Skeletal muscle satellite cell (primary cell): ENCODE data around the gene SERTAD2.

Experiments
- H3K27me3 ChIP-seq: 2 replicates; pipeline ENCODE4 v1.7.0; 2013; ENCODE audit warnings: low read length; ENCODE audit not compliant: control insufficient read depth, insufficient read depth
- H3K36me3 ChIP-seq: 2 replicates; pipeline ENCODE4 v1.7.0; 2013; ENCODE audit warnings: mild to moderate bottlenecking, control low read depth, low read length; ENCODE audit not compliant: insufficient read depth
- H3K4me1 ChIP-seq: 2 replicates; pipeline ENCODE4 v1.7.0; 2013; ENCODE audit warnings: low read length; ENCODE audit not compliant: control insufficient read depth, insufficient read depth
- H3K4me2 ChIP-seq: 2 replicates; pipeline ENCODE4 v1.7.0; 2013; ENCODE audit warnings: mild to moderate bottlenecking, low read length
- H3K4me3 ChIP-seq: 2 replicates; pipeline ENCODE4 v1.7.0; 2013; ENCODE audit warnings: low read length
- H3K9ac ChIP-seq: 2 replicates; pipeline ENCODE4 v1.7.0; 2013; ENCODE audit warnings: mild to moderate bottlenecking, low read depth, low read length, moderate library complexity
- H3K9me3 ChIP-seq: replicated peaks from 2 replicates; pipeline ENCODE4 v1.7.0; 2013; ENCODE audit warnings: mild to moderate bottlenecking, control low read depth, low read length

Gene SERTAD2

DNA sequence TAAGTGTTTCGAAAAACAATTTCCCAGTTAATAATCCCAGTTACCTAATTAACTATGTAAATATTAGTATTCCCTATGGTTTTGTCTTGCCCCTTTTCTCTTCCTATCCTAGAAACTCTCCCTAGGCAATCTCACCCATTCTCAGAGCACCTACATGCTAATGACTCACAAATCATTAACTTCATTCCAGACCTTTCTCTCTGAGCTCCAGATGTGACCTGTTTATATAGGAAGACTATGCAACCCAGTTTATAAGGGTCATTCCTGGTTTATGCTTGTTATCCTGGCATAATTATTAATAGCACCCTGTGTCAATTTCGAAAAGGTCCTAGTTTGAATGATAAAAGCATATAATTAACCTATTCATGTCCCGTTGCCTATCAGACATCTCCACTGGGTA lies 14.8 kb upstream of the SERTAD2 start:
- no peak overlapping the region for H3K4me3 ChIP-seq
- H3K27me3 ChIP-seq, result no peaks in the 10 kb centered on the region
- no peak overlapping the region for H3K9ac ChIP-seq
- no peak overlapping the region for H3K4me2 ChIP-seq
- no peaks in the 10 kb centered on the region for H3K9me3 ChIP-seq
- no peaks in the 10 kb centered on the region for H3K4me1 ChIP-seq
- H3K36me3 ChIP-seq, result no peaks in the 10 kb centered on the region

DNA sequence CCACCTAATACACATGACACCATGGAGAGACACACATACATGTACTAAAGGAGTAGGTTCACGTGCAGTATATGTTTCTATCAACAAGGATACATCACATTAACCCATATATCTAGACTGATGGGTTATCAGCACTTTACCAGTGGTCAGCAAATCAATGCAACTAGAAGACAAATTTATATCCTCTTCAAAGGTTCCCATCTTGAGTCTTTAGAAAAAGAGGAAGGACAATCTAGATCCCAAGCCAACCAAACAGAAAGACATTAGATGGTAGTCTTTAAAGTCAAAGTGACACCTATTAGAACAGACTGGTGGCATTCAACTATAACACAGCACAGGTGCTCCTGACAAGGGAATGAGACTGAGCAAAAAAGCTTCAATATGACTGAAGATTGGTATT lies 13.8 kb upstream of the SERTAD2 start:
- Histone ChIP-seq H3K4me3 (no peak overlapping the region), H3K4me1 (no peaks in the 10 kb centered on the region), H3K9ac (no peak overlapping the region)

DNA sequence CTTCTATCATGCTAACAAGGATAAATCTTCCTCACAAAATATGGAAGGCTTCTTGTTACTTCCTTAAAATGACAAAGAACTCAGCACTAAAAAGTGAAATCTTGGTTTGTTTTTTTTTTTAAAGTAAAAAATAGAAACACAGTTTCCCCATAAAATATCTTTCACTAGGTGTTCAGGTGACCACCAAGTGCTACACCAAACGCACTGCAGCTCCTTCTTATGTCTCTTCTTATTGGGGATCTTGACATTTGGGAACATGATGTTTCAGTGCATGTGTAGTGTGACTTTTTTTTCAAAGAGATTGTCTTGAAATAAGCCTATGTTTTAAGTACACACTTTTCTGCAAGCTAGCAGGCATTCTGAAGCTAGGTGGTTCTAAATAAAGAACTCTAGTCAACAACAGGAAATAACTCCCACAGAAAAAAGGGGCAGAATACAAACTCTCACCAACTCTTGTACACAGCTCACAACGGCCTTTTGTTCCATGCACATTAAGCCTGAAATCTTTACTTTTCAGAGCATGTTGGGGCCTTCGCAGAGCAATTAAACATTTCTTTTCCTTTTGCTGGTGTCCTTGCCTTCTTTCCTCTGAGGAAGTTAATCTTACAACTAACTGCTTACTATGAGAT lies 13.2 kb upstream of the SERTAD2 start:
- no peak overlapping the region for H3K4me3 ChIP-seq
- H3K4me2 ChIP-seq, result no peak overlapping the region
- H3K4me1 ChIP-seq, result peaks cover 6% of the 10 kb centered on the region
- H3K9me3 ChIP-seq, result no peaks in the 10 kb centered on the region
- H3K27me3 ChIP-seq, result no peaks in the 10 kb centered on the region
- H3K9ac ChIP-seq, result no peak overlapping the region
- no peaks in the 10 kb centered on the region for H3K36me3 ChIP-seq

More for the DNA sequence above, 13.8 kb upstream of the SERTAD2 start:
- Histone ChIP-seq H3K27me3 (no peaks in the 10 kb centered on the region), H3K9me3 (no peaks in the 10 kb centered on the region), H3K36me3 (no peaks in the 10 kb centered on the region), H3K4me2 (no peak overlapping the region)

DNA sequence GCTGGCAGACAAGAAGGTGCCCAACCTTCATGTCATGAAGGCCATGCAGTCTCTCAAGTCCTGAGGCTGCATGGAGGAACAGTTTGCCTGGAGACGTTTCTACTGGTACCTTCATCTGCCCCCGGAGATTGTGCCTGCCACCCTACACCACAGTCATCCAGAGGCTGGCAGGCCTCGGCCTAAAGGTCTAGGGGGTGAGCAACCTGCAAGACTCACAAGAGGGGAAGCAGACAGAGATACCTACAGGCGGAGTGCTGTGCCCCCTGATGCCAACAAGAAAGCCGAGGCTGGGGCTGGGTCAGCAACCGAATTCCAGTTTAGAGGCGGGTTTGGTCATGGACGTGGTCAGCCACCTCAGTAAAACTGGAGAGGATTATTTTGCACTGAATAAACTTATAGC lies 12.0 kb upstream of the SERTAD2 start:
- no peak overlapping the region for H3K9ac ChIP-seq
- H3K36me3 ChIP-seq, result no peaks in the 10 kb centered on the region
- peaks cover 15% of the 10 kb centered on the region for H3K4me1 ChIP-seq
- no peak overlapping the region for H3K4me2 ChIP-seq
- no peaks in the 10 kb centered on the region for H3K9me3 ChIP-seq
- H3K27me3 ChIP-seq, result no peaks in the 10 kb centered on the region
- no peak overlapping the region for H3K4me3 ChIP-seq

DNA sequence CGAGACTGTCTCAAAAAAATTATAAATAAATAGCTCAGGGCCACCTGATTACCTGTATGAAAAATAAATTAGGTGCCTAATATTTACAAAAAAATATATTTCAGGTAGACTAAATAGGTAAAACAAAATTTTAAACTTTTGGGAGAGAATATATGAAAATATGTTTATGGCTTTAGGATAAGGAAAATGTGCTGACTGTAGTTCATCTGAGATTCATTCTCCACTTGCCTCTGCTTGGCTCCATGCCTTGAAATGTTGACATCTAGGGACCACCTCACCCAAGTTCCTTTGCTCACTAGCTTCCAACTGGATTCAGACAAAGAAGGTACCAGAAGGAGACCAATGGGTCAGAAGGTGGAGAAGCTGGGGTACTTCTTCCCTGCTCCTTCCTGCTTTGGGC lies 9.7 kb upstream of the SERTAD2 start:
- no peaks in the 10 kb centered on the region for H3K9me3 ChIP-seq
- H3K27me3 ChIP-seq, result no peaks in the 10 kb centered on the region
- no peak overlapping the region for H3K4me3 ChIP-seq
- no peak overlapping the region for H3K9ac ChIP-seq
- H3K36me3 ChIP-seq, result no peaks in the 10 kb centered on the region
- no peak overlapping the region for H3K4me2 ChIP-seq
- peaks cover 17% of the 10 kb centered on the region for H3K4me1 ChIP-seq

DNA sequence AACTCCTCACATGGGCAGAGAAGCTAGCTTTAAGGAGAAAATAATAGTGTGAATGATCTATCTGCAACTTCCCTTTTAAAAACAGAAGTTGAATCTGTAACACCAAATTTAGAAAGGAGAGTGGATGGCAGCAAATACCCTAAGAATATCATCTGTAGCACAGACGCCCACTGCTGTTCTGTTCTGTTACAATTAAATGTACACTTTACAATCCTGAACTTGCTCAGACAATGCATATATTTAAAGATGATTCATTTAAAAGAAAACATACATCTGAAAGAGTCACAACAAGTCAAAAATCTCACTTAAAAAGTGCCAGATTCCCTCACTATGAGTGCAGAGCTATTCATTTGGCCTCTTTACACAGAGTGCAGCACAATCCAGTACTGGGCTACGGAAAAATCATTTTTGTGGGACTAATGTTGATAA lies 8.0 kb upstream of the SERTAD2 start:
- no peaks in the 10 kb centered on the region for H3K9me3 ChIP-seq
- no peak overlapping the region for H3K4me3 ChIP-seq
- H3K4me2 ChIP-seq, result no peak overlapping the region
- H3K27me3 ChIP-seq, result no peaks in the 10 kb centered on the region
- no peaks in the 10 kb centered on the region for H3K36me3 ChIP-seq
- H3K9ac ChIP-seq, result peak overlapping the region; percentile 18
- peaks cover 17% of the 10 kb centered on the region for H3K4me1 ChIP-seq

DNA sequence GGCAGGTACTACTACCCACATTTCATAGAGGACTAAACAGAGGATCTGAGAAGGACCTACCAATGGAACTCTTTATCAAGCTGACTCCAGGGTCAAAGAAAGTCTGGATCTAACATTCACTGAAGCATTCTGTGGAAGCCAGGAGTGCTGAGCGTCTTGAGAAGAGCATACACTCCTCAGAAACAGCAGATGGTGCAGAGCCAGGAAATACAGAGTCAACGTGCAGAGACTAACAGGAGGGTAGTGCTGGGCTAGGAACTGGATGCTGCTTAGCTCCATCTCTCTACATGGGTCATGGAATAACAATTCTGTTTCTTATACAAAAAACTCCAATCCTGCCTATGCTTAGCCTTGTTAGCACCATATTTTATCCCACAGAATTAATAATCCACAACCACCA lies 5.5 kb upstream of the SERTAD2 start:
- Histone ChIP-seq H3K9ac (no peak overlapping the region), H3K36me3 (no peaks in the 10 kb centered on the region), H3K27me3 (no peaks in the 10 kb centered on the region), H3K4me3 (no peak overlapping the region), H3K4me1 (peaks cover 33% of the 10 kb centered on the region), H3K9me3 (no peaks in the 10 kb centered on the region), H3K4me2 (no peak overlapping the region)

DNA sequence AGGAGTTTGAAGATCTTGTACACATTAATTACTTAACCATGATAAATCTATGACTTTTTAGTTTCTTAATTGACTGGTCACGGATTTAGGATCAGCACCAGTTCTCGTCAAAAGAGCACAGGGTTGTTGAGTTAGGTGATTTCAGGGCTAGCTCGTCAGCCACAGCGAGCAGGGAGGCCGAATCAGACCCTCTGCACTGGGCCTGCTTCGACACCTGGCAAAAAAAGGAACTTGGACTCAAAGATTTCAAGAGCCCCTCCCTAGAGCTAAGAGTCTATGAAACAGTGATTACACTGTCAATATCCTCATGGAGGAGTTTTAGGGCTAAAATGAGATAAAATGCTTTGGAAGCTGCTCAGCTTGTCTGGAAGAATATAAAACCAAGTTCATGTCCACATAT lies 4.6 kb upstream of the SERTAD2 start:
- no peaks in the 10 kb centered on the region for H3K27me3 ChIP-seq
- no peak overlapping the region for H3K9ac ChIP-seq
- H3K9me3 ChIP-seq, result no peaks in the 10 kb centered on the region
- H3K4me1 ChIP-seq, result peaks cover 33% of the 10 kb centered on the region
- H3K4me3 ChIP-seq, result no peak overlapping the region
- H3K4me2 ChIP-seq, result no peak overlapping the region
- no peaks in the 10 kb centered on the region for H3K36me3 ChIP-seq

DNA sequence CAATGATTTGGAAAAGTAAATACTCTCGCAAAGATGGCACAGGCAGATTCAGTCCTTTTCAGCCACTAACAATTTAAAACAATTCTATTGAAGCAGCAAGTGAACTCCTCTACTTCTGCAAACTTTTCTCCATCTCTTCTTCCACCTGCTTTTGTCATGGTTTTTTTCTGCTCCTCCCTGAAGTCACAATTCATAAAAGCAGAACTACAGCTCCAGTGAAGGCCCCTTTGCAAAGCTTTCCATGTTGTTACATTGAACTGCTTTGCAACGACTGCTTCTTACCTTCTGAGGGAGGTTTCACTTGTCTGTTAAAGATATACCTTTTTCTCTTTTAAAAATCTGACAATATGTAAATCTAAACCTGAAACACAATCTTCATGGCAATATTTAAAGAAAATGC lies 3.7 kb upstream of the SERTAD2 start:
- Histone ChIP-seq H3K4me1 (peaks cover 32% of the 10 kb centered on the region), H3K4me3 (no peak overlapping the region)

DNA sequence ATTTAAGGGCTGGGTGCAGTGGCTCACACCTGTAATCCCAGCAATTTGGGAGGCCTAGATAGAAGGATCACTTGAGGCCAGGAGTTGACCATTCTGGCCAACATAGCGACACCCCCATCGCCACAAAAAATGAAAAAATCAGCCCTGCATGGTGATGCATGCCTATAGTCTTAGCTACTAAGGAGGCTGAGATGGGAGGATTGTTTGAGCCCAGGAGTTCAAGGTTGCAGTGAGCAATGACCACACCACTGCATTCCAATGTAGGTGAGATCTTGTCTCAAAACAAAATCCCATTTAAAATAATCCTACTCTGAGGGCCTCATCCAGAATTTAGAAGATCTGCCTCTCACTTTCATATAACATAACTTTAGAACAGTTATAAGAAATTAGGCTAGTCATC lies 2.7 kb upstream of the SERTAD2 start:
- H3K27me3 ChIP-seq, result no peaks in the 10 kb centered on the region
- no peaks in the 10 kb centered on the region for H3K9me3 ChIP-seq
- no peak overlapping the region for H3K4me2 ChIP-seq
- peaks cover 26% of the 10 kb centered on the region for H3K4me1 ChIP-seq
- H3K36me3 ChIP-seq, result no peaks in the 10 kb centered on the region
- H3K9ac ChIP-seq, result no peak overlapping the region
- no peak overlapping the region for H3K4me3 ChIP-seq

More for the DNA sequence above, 3.7 kb upstream of the SERTAD2 start:
- H3K4me2 ChIP-seq, result no peak overlapping the region
- no peak overlapping the region for H3K9ac ChIP-seq
- H3K27me3 ChIP-seq, result no peaks in the 10 kb centered on the region
- H3K36me3 ChIP-seq, result no peaks in the 10 kb centered on the region
- no peaks in the 10 kb centered on the region for H3K9me3 ChIP-seq

DNA sequence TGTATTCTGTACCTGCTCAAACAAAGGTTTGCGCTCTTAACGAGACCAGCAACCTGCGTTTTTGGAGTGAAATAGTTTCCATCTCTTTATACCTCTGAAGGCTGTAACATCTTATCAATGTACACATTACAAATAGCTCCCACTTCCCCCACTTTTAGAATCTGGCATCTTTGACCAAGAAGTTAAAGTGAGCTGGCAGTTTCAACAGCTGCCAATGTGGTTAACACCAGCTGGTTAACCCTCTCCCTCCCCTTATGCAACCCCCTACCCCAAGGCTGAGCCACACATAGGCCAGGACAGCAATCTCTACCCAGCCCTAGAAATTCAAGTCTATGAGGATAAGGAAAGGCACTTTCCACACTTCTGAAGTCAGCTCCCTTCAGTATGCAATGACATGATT lies 2.2 kb upstream of the SERTAD2 start:
- Histone ChIP-seq H3K9me3 (no peaks in the 10 kb centered on the region), H3K36me3 (no peaks in the 10 kb centered on the region), H3K9ac (peak overlapping the region; percentile 99), H3K27me3 (no peaks in the 10 kb centered on the region), H3K4me1 (peaks cover 30% of the 10 kb centered on the region), H3K4me3 (no peak overlapping the region), H3K4me2 (peak overlapping the region; percentile 99)

DNA sequence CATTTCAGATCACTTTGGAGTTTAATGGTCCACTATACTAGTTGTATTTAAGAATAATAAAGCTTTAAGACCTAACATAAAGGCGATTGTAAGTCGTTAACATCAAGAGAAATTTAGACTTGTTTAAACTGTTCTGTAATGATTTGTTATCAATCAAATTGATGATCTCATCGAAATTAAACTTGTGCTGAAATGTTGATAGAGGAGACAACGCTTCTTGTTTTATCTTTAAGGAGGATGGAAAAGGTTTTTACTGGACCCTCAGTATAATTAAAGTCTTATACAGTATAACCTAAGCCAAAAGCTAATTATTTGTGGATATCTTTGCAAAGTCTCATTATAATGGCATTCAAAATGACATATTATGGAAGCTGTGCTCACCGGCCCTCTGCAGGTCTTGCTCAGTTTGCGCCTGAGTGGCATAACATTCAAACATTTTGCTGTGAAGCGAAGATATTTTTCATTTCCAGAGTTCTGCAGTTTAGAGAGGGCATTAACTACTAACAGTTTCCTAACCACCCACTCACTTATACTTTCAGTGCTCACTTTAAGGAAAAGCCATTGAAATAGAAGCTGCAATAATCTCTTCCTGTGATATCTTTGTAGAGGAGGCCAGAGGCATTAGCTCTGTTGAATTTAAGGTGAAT lies 1.4 kb upstream of the SERTAD2 start:
- Histone ChIP-seq H3K4me1 (peaks cover 33% of the 10 kb centered on the region), H3K9me3 (no peaks in the 10 kb centered on the region), H3K4me3 (peak overlapping the region; percentile 87), H3K27me3 (no peaks in the 10 kb centered on the region), H3K36me3 (no peaks in the 10 kb centered on the region), H3K9ac (peak overlapping the region; percentile 99), H3K4me2 (peak overlapping the region; percentile 99)
